GM18520 (cell line): ENCODE results near the gene DRD2.
"Not testable (repeated sequence)": the region's sequence is repeated elsewhere in the genome, so short reads cannot be mapped to it uniquely, and the experiment has no call there.

Source experiments
- ATAC-seq: cut with Tn5 transposase; IDR thresholded peaks from one replicate; pipeline ENCODE4 v1.9.1; 2021; ENCODE audit not compliant: unreplicated experiment

Gene DRD2

DNA sequence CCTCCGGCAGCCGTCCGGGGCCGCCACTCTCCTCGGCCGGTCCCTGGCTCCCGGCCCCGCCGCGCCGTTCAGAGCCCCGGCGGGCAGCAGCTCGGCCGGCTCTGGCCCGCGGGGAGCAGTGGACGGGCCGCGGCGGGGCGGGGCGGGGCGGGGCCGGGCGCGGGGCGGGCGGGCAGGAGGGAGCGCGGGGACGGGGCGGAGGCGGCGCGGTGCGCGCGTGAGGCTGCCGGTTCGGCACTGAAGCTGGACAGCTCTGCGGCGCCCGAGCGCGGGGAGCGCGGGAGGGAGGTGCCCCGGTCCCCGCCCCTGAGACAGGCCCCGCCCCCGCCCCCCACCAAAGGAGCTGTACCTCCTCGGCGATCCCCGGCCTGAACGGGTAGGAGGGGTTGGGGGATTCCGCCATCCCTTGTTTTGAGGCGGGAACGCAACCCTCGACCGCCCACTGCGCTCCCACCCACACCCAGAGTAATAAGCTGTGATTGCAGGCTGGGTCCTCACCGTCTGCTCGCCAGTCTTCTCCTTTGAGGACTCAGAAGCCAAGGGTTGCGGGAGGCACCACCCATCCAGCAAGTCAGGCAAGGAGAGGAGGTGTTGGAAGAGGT is at the start of gene DRD2:
DRD2 (minus strand) TSS at position 239 of the 602 bp plus-strand sequence. CDS start 50,747 bp downstream, outside the sequence.
- no peak for ATAC-seq

DNA sequence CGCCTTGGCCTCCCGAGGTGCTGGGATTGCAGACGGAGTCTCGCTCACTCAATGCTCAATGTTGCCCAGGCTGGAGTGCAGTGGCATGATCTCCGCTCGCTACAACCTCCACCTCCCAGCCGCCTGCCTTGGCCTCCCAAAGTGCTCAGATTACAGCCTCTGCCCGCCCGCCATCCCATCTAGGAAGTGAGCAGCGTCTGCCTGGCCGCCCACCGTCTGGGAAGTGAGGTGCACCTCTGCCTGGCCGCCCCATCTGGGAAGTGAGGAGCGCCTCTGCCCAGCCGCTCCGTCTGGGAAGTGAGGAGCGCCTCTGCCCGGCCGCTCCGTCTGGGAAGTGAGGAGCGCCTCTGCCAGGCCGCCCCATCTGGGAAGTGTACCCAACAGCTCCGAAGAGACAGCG is 48.7 kb upstream of the DRD2 start:
- not testable (repeated sequence) for ATAC-seq

DNA sequence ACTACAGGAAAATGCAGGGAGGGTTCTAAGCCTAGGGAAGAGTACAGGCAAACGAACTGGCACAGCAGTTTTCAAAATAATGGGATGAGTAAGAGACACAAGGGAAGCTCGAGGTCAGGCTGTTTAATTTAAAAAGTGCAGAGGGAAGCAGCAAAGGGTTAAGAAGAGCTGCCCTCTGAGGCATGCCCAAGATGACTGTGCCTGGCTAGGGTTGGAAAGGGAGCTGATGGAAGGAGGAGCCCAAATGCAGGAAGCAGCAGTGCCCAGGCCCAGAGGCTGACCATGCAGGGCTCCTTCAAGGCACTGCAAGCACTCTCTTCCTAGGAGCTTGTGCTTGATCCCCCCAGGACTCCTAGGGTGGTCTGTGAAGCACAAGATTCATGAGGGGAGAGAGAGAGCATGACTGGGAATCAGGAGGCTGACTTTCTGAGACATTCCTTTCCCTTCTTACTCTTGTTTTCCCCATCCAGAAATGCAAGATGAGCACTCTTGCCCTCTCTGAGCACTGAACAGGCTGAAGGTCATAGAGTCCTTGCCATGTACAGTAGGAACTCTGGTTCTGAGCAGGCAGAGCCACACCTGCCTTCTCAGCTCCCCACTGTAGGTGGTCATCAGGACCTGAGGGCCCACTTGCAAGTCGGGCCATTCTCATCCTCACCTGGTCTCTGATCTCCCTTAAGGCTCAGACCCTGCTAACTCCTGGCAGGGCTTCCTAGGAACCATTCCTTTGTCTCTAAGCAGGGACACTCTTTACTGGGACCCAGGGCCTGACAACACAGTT is 46.7 kb upstream of the DRD2 start:
- ATAC-seq = no peak

DNA sequence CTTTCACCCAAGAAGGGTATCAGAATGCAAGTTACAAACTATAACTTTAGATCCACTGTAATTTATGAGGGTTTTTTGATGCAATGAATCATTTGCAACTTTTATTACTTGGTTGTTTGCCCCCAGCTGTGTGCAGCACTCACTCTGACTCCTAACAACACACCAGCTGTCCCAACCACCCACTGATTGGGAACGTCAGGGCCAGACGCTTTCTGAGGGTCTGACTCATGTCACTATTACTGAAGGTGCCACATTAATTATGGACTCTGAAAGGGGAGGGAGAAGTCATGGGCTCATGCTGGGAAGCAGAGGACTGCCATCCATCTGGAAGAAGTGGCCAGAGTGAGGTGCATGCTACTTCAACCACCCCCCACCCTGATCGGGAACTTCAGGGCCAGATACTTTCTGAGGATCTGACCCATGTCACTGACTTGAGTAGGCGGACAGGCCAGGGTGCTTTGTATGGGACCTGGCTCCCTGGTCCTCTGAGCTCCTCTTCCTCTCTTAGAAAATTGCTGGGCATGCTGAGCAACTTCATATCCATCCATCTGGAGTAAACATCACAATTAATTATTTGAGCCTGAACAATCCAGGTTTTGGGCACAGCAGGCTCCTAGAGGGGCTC is 44.9 kb upstream of the DRD2 start:
- no peak for ATAC-seq

DNA sequence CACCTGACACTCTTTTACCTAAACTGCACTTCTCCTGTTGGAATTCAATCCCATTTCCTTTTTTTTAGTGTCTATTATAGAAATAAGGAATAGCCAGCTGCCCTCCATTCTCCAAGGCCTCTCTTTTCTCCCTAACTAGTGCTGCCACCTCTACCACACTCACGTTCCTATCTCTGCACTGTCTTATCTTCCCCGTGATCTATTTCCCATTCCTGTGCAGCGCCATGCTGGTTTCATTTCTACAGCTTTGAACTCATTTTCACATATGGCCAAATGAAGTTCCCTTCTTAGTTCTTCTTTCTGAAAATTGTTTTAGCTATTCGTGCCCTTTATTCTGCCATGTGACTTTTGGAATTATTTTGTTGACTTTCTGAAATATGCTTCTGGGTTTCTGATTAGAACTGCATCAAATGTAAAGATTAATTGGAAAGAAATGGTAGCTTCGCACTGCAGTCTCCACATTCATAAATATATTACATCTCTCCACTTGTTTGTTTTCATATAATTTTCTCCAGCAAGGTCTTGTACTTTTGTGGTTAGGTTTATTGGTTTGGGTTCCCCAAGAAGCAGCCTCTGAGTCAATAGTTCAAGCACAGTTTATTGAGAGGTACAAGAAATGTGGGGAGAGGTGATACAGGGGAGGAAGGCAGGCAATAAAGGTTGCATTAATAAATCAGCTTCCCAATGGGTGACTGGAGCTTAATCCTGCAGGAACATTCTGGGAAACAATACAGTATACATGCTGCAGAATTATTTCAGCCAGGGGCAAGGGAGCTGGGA is 43.7 kb upstream of the DRD2 start:
- no peak for ATAC-seq

DNA sequence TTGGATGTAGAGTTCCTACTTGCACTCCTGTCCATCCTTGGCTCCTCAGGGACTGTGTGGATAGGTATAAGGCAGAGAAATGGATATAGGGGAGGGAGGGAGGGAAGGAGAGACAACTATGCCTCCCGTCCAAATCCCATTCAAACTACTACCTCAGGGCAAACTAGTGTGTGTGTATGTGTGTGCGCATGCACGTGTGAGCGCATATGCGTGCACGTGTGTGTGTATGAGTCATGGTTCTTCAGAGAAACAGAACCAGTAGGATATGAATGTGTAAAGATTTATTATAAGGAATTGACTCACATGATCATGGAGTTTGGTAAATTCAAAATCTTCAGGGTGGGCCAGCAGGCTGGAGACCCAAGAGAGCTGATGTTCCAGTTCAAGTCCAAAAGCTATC is 42.2 kb upstream of the DRD2 start:
- ATAC-seq = no peak

DNA sequence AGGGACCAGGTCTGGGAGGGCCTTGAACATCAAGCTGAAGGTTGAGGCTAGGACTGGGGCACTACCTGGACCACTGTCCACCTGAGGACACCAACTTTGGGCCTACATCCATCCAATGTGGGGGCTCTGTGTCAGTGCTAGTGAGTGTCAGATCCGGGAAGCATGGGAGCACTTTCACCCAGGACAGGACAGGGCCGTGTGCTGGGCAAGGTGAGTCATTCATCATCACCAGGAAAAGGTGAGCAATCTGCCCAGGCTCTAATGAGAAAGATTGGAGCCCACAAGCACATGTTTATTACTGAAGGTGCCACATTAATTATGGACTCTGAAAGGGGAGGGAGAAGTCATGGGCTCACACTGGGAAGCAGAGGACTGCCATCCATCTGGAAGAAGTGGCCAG is 39.7 kb upstream of the DRD2 start:
- no peak for ATAC-seq

DNA sequence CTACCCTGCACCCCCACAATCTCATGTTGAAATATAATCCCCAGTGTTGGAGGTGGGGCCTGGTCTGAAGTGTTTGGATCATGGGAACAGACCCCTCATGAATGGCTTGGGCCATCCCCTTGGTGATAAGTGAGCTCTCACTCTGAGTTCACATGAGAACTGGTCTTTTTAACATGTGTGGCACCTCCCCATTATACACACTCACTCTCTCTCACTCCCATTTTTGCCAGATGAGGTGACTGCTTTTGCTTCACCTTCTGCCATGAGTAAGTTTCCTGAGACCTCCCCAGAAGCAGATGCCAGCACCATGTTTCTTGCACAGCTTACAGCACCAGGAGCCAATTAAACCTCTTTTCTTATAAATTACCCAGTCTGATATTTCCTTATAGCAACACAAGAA is 32.1 kb upstream of the DRD2 start:
- no peak for ATAC-seq

DNA sequence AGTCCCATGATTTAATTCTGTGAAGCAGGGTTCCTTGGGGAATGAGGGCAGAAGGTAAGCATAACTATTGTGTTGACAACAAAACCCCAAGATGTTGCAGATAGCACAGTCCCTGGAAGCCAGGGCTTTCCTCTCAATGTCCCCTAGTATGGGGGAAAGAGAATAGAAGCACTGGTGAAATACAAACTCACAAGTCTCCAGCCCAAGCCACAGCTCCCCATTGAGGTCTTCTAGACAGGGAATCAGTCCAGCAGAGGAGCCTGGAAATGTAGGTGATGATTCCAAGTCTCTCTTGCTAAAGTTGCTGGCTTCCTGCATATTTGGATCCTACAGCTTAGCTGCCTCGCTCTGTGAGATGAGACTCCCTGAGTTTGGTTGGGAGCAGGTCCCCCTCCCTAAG is 31.7 kb upstream of the DRD2 start:
- no peak for ATAC-seq

DNA sequence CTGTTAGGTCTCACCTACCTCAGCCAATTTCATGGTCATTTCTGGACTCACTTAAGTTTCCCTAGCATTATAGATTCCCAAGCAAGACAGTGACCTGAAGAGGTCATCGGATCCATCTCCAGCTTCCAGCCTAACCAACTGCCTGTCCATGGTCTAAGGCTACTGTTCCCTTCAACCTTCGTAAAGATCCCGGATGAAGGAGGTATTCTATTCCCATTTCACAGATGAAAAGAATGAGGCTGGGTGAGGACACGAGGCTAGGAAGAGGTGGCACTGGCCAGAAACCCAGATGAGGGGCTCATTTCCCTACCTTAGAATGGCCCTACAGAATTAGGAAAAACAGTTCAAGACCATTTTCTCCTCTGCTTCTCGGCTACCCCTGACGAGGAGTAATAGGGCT is 31.3 kb upstream of the DRD2 start:
- no peak for ATAC-seq

DNA sequence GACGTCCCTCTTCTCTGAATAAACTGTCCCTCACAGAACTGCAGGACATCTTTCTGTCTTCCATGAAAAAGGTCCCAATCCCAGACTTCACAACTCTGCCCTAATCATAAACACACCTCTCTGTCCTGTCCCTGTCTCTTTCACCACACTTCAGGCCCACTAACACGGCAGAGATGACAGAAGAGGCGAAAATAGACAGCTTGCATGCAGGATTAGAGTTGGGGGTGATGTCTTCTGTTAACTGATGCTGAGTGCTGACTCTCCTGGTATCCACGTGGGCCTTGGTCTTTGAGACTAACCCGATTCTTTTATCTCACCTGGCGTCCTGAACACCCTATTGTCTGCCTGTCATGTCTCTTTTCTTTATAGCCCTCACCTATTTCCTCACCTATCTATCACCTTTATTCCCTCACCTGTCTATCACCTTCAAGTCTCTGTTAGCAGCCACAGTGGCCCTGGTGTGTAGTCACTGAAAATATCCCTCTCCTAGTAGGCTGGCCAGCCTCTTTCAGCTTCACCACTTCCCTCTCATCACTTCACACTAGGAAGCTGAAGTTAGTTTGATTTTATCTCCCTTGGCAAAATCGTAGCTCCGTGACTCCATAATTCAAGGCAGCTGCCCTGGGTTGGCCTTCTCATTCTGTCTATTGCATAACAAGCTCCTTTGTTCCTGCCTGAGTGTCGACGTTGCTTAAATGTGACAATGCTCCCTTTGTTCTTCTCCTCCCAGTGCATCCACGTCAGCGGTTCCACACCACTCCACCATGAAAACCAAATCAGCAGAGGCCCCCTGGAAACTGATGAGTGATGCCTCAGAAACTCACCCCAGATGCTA is 30.6 kb upstream of the DRD2 start:
- no peak for ATAC-seq

DNA sequence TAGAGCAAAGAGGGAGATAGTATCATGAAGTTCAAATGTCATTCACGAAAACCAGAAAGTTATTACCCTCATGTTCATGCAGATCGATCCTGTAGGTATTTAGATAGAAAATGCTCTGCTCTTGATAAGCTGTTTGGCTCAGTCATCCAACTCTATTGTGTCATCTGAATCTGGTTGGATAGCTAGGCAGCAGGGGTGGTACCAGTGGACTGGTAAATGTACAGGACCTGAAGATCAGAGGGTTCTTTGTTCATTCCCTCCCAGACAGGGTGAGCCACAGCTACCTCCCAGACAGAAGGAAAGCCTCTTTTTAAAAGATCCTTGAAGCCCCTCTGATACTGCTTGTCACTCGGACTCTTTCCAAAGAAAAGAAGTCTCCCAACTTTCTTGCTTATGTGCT is 29.8 kb upstream of the DRD2 start:
- no peak for ATAC-seq

DNA sequence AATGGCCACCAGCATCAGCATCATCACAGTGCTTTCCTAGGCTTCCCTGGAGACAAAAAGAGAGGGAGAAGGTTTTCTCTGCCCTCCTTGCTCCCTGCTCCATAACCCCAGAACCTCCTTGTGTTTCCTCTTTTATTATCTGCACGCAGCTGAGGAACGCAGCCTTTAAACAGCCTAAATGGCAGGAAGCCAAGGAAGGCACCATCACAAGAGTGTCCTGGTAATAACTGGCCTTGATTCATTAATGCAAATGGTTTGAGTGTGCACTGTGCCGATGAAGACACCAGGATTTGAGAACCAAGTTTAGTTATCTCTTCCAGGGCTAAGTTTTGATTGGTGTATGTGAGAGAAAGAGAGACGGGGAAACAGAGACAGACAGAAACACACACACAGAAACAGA is 29.4 kb upstream of the DRD2 start:
- ATAC-seq = no peak

DNA sequence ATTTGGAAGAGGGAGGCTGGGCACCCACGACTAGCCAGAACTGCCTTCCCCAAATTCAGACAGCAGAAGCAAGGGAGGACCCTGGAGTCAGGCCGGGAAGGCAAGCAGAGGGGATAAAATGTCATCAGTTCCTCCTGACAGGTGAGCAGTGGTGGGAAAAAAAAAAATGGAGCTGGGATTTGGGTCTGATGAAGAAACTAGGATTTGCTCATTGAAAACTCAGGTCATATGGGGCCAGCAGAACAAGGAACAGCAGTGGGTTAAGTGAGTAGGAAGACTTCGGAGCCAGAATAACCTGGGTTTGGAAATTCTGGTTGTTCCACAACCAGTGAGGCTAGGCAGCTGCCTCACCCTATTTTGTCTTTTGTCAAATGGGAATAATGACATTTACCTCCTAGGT is 28.9 kb upstream of the DRD2 start:
- ATAC-seq = no peak

DNA sequence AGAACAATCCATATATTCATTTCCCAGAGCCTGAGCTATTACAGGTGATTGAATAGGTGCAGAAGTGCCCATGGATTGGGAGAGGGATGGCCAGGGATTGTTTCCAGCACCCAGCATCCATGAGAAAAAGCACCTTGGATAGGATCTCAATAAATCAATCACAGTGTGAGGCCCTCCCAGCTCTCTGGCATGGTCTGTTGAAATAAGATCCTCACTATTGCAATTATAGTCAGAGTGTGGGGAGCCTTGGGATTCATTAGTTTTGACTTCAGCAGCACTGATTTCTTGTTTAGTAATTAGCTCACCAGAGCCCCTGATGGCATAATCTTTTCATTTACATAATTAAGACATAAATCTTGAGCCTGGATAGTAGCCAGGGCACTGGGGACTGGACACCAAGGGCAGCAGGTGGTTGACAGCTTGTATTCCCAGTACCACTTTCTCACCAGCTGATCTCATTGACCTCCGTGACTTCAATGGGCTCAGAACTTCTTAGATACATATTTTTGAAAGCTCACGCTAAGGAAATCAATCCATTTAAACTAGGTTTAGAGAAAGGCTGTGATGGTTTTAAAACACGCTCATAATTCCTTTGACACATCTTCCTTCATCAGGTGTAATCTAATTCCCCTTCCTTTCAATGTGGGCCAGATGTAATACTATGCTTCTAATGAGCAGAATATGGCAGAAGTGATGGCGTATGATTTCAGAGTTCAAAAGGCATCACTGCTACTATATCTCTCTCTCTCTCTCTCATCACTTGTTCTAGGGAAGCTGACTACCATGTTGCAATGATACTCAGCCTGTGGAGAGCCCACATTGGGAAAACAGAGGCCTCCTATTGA is 22.1 kb upstream of the DRD2 start:
- ATAC-seq = no peak

DNA sequence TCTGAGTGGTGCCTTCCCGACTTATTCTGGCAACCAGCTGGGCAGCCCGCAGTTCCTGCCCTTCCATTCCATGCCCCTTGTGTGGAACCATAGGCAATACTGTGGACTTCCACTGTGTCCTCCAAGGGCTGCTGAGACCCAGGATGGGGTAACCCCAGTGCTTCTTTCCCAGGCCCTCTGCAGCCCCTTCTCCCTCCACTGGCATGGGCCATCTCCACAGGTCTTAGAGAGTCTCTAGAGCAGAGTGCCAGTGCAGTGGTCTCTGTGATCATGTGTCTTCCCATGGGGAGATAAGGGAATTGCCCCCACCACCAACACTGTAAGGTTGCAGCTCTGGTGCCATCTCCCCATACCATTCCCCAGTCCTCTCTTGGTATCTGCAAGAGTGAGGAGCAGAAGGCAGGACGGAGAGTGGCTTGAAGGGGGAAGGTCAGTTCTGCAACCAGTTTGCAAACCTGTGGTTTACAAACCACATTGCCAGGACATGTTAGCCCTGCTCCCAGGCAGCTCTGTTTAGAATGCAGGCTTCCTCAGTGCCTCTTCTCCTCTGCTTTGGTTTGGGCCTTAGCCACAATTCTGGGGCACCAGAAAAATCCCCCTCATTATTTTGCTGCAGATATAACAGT is 20.9 kb upstream of the DRD2 start:
- no peak for ATAC-seq

DNA sequence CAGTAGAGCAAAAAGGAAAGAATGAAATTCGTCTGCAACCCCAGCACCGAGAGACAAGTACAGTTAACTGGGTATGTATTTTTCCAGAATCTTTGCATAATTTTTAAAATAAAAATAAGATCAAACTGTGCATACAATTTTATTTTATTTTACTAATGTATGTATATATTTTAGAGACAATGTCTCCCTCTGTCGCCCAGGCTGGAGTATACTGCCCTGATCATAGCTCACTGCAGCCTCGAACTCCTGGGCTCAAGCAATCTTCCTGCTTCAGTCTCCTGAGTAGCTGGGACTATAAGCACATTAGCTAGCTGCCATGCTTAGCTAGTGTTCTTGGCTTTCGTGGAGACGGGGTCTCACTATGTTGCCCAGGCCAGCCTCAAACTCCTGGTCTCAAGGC is 18.8 kb upstream of the DRD2 start:
- ATAC-seq = no peak

DNA sequence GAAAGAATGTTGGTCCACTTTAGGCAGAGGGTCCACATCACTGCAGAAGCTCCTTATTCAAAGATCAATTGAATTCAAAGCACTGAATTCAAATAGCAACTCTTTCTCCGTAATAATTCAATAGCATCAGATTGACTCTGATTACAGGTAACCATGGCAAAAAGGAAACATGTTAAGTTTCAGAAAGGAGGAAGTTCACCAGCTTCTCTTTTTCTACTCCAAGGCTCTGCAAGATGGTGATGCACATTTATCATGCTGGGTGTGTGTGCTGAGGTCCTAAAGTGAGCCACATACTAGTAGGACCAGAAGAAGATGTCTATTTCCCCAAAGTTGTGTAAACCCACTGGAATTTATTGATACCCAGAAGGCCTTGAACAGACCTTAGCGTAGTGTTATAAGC is 18.0 kb upstream of the DRD2 start:
- no peak for ATAC-seq

DNA sequence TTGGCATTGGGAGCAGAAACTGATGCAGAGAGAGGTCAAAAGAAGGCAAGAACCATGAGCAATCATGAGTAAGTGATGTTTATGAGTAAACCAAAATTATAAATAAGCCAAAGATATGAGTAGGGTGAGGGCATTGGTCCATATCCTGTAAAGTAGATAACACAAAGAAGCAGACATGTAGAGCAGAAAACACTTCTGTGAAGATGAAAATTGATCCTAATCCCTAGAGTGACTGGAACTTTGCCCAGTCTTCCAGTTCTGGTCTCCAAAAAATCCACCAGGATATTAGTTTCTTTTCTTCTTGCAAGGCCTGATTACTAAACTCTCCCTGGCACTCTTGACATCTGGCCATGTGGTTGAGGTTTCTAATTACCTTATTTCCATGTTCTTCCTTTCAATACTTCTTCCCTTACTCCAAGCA is 13.7 kb upstream of the DRD2 start:
- ATAC-seq = no peak
